Esophagus squamous epithelium (tissue), 4 donors: ENCODE results near the gene MPC2.

Experiments used
- POLR2A ChIP-seq, 4 donors: fragments of 450-650 bp; IDR thresholded peaks; one replicate each; pipeline ENCODE4 v1.6.1; 2017; ENCODE audit warnings: antibody characterized with exemption in 4 of 4, mild to moderate bottlenecking in 4 of 4, moderate library complexity in 3 of 4
- TF ChIP-seq, protein P1 (sequence below), 6 experiments: fragments of 450-650 bp in 4 of 6; fragments of 200-600 bp in 2 of 6; sonication (generic) in 2 of 6; IDR thresholded peaks; one replicate each; pipeline ENCODE4 v1.5.1; 2016 to 2019; ENCODE audit warnings: antibody characterized with exemption in 6 of 6, mild to moderate bottlenecking in 4 of 6, moderate library complexity in 4 of 6

DNA sequence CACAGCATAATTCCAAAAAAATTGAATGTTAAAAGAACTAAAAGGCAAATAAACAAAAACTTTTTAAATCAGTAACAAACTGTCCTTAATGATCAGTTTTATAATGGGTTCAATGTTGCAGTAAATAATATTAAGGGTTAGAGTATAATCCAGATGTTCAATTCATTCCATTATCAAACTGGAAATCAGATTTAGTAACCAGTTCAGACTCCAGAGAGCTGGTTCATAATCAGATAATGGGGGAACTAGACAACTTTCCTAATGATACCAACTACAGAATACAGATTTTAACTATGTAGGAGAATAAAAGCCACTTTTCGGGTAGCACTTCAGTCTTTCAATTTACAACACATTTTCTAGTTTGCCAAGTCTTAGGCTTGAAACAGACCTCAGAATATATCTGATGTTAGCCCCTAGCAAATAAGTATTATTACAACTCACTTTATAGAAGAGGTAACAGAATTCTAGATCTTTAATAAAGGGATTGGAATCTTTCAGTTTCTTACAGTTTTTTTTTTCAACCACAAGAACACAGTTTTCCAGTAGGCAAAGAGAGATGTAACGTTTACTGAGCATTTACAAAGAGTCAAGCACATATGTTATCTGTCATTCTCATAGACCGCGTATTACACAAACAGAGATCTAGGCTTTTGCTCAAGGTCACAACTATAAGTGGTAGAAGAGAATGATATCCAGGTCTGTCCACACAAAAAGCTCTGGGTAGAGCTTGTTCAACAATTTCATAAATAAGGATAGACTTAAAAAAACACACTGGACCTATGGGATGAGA is 2.3 kb downstream of the MPC2 start:
- TF ChIP-seq, protein P1, sequence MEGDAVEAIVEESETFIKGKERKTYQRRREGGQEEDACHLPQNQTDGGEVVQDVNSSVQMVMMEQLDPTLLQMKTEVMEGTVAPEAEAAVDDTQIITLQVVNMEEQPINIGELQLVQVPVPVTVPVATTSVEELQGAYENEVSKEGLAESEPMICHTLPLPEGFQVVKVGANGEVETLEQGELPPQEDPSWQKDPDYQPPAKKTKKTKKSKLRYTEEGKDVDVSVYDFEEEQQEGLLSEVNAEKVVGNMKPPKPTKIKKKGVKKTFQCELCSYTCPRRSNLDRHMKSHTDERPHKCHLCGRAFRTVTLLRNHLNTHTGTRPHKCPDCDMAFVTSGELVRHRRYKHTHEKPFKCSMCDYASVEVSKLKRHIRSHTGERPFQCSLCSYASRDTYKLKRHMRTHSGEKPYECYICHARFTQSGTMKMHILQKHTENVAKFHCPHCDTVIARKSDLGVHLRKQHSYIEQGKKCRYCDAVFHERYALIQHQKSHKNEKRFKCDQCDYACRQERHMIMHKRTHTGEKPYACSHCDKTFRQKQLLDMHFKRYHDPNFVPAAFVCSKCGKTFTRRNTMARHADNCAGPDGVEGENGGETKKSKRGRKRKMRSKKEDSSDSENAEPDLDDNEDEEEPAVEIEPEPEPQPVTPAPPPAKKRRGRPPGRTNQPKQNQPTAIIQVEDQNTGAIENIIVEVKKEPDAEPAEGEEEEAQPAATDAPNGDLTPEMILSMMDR (IDR thresholded peaks at IDR 0.05): no peak
- no peak for TF ChIP-seq POLR2A (IDR thresholded peaks at IDR 0.05)
